Osteocyte (in vitro differentiated cells): ENCODE measurements around the gene OSBPL2. TPM values are rescaled to one million over a fixed set of nuclear protein-coding genes. Genes with fewer than 3 reads are reported as not detected.

Experiments used
- DNase-seq: peaks from one replicate; pipeline ENCODE4 v3.0.0; 2021; ENCODE audit warnings: mixed read lengths; ENCODE audit not compliant: unreplicated experiment; ENCODE audit errors: extremely low spot score
- H3K27ac Mint-ChIP-seq: one replicate; pipeline ENCODE4 v1.8.0; 2021; ENCODE audit warnings: mild to moderate bottlenecking, mixed read lengths; ENCODE audit not compliant: unreplicated experiment
- H3K27me3 Mint-ChIP-seq: one replicate; pipeline ENCODE4 v1.8.0; 2021; ENCODE audit warnings: mixed read lengths; ENCODE audit not compliant: unreplicated experiment
- H3K36me3 Mint-ChIP-seq: one replicate; pipeline ENCODE4 v1.8.0; 2021; ENCODE audit warnings: mixed read lengths; ENCODE audit not compliant: unreplicated experiment
- H3K4me1 Mint-ChIP-seq: one replicate; pipeline ENCODE4 v1.8.0; 2021; ENCODE audit warnings: mixed read lengths; ENCODE audit not compliant: unreplicated experiment
- H3K4me3 Mint-ChIP-seq: one replicate; pipeline ENCODE4 v1.8.0; 2021; ENCODE audit warnings: mild to moderate bottlenecking, moderate library complexity, mixed read lengths; ENCODE audit not compliant: unreplicated experiment
- H3K9me3 Mint-ChIP-seq: one replicate; pipeline ENCODE4 v1.8.0; 2021; ENCODE audit warnings: mixed read lengths; ENCODE audit not compliant: unreplicated experiment
- CTCF ChIP-seq: fragments of 200-600 bp; sonication (generic); IDR thresholded peaks from 2 replicates; pipeline ENCODE4 v1.5.0; 2021; ENCODE audit warnings: antibody characterized with exemption, mild to moderate bottlenecking, moderate library complexity
- total RNA-seq: library from RNA; stranded (reverse); gene quantifications from 2 replicates; pipeline ENCODE4 v1.2.1, GENCODE V29; 2021

OSBPL2 gene
- total RNA-seq, 1 donor from 2014 or later: 46.3 TPM

DNA sequence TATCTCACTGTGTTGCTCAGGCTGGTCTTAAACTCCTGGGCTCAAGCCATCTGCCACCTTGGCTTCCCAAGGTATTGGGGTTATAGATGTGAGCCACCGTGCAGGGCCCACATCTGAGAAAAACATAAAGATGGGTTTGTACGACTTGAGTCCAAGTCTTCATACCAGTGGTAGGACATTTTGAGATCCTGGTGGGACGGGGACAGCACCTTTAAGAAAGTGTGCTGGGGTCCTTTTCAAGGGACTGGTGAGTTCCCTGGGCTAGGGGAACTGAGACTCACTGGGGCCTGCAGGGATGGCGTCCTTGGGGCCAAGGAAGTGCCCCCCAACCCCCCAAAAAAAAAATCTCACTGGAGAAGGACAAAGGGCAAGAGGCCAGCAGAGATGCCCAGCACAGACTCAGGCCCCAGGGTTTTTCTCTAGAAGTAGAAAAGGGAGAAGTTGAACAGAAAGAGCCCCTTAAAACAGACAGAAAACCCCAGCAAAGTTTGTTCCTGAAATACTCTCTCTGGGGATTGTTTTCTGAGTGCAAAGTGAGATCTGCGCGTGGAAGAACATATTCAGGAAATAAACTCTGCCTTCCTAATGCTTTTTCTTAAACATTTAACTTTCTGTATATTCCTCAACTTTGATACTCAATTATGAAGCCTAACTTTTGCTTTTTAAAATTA lies 10.7 kb downstream of the OSBPL2 start:
- no peaks in the 10 kb centered on the region for H3K9me3 Mint-ChIP-seq
- peaks cover 4% of the 10 kb centered on the region for H3K36me3 Mint-ChIP-seq
- TF ChIP-seq CTCF: no peak
- peaks cover 3% of the 10 kb centered on the region for H3K4me1 Mint-ChIP-seq
- DNase-seq: no peak
- H3K27me3 Mint-ChIP-seq: no peaks in the 10 kb centered on the region
- no peak overlapping the region for H3K4me3 Mint-ChIP-seq
- no peak overlapping the region for H3K27ac Mint-ChIP-seq

DNA sequence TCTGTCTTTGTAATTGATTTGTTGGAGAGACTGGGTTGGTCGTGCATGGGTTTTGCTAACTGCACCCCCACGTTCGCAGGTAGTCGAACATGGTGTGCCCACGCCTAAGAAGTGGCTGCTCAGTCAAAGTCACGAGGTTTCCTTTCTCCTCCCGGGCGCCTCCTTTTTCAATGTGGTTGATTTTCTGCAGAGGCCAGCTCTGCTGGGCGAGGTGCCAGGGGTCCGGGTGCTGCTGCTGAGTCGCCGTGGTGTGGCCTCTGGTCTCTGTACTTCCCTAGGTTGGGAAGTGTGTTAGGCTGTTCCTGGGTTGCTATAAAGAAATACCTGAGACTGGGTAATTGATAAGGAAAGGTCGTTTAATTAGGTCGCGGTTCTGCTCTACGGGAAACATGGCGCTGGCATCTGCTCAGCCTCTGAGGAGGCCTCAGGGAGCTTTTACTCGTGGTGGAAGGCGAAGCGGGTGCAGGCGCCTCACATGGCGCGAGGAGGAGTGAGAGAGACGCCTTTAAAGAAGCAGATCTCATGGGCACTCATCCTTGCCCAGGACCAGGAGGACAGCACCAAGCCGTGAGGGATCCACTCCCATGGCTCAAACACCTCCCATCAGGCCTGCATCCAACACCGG lies 14.1 kb downstream of the OSBPL2 start:
- TF ChIP-seq CTCF: no peak
- H3K36me3 Mint-ChIP-seq: peaks cover 8% of the 10 kb centered on the region
- no peak overlapping the region for H3K4me3 Mint-ChIP-seq
- DNase-seq: no peak
- no peak overlapping the region for H3K27ac Mint-ChIP-seq
- no peaks in the 10 kb centered on the region for H3K27me3 Mint-ChIP-seq
- peaks cover 3% of the 10 kb centered on the region for H3K4me1 Mint-ChIP-seq
- H3K9me3 Mint-ChIP-seq: no peaks in the 10 kb centered on the region

DNA sequence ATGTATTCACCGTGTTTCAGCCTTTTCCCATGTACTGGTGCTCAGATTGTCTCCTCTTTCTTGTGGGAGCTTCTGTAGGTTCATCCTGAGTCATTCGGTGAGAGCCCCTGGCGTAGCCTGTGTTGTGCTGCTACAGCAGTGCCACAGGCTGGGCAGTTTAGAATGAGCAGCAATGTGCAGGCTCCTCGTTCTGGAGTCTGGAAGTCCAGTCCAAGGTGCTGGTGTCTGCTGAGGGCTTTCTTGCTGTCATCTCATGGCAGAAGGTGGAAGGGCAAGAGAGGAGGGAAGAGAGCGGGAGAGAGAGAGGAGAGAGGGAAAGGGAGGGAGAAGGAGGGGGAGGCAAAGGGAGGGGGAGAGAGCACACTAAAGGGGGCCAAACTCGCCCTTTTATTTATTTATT lies 15.1 kb downstream of the OSBPL2 start:
- no peaks in the 10 kb centered on the region for H3K9me3 Mint-ChIP-seq
- no peak for DNase-seq
- H3K27me3 Mint-ChIP-seq: no peaks in the 10 kb centered on the region
- TF ChIP-seq CTCF: no peak
- H3K4me1 Mint-ChIP-seq: peaks cover 3% of the 10 kb centered on the region
- H3K4me3 Mint-ChIP-seq: no peak overlapping the region
- H3K27ac Mint-ChIP-seq: no peak overlapping the region
- H3K36me3 Mint-ChIP-seq: peaks cover 8% of the 10 kb centered on the region

DNA sequence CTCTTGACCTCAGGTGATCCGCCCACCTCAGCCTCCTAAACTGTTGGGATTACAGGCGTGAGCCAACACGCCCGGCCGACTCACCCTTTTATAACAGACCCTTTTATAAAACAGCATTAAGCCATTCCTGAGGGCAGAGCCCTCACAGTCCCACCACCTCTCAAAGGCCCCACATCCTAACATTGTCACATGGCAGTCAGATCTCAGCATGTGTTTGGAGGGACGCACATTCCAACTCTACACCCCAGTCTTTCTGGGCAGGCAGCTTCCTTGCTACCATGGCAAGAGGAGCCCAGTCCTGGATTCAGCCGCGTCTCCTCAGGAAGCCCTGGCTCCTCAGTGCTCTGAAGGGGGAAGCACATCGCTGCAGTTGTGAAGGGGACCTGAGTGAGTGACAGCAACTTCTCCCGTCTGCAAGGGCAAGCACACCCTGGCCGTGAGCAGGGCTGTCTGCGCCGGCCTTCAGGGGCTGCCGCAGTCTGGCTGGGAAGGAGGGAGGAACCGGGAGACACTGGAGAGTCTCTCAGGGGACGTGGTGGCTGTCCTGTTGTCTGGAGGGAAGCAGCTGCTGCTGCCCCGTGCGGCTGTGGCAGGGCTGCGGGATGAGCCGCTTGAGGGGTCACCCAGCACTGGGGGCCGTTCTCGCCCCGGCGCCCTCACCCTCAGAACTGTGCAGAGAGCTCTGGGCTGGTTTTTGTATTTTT lies 15.9 kb downstream of the OSBPL2 start:
- Mint-ChIP-seq H3K27me3 (no peaks in the 10 kb centered on the region), H3K4me3 (no peak overlapping the region), H3K9me3 (no peaks in the 10 kb centered on the region), H3K27ac (no peak overlapping the region), H3K36me3 (peaks cover 8% of the 10 kb centered on the region), H3K4me1 (peaks cover 3% of the 10 kb centered on the region)
- TF ChIP-seq CTCF: no peak
- no peak for DNase-seq

DNA sequence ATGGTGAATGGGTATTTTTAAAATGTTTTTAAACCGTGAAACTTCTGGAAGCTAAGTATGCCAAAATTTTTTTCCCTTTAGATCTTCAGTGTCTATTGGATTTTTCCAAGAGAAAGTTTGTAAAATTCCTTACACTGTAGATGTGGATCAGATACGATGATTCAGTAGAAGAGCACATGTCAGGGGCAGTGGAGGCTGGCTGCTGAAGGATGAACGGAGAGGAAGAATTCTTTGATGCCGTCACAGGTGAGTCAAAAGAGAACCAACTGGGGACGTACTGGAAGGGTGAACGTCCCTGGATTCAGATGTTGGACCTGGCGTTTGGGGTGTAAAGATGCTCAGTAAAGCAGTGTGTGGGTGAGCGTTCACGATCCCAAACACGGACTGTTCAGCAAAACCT lies 17.7 kb downstream of the OSBPL2 start:
- H3K27ac Mint-ChIP-seq: no peak overlapping the region
- no peak for TF ChIP-seq CTCF

More for the DNA sequence above, 17.7 kb downstream of the OSBPL2 start:
- no peaks in the 10 kb centered on the region for H3K9me3 Mint-ChIP-seq
- H3K4me3 Mint-ChIP-seq: no peak overlapping the region
- DNase-seq: no peak
- H3K27me3 Mint-ChIP-seq: no peaks in the 10 kb centered on the region
- peaks cover 3% of the 10 kb centered on the region for H3K4me1 Mint-ChIP-seq
- H3K36me3 Mint-ChIP-seq: peaks cover 8% of the 10 kb centered on the region
